H1 (cell line): ENCODE results near the gene TDO2.

ENCODE experiments used
- ASH2L ChIP-seq: fragments of 200-600, 300-600 bp; sonication (generic); IDR thresholded peaks from one replicate; pipeline ENCODE4 v1.7.1; 2017; ENCODE audit warnings: low read length
- CEBPB ChIP-seq: IDR thresholded peaks from 2 replicates; pipeline ENCODE4 v1.6.1; 2012; ENCODE audit warnings: low read depth, low read length
- E2F6 ChIP-seq: IDR thresholded peaks from 2 replicates; pipeline ENCODE4 v1.6.1; 2012; ENCODE audit warnings: inconsistent platforms
- EP300 ChIP-seq, 2 experiments: IDR thresholded peaks; 1 replicate in 1 of 2; 2 replicates in 1 of 2; pipeline ENCODE4 v1.6.1; 2011 to 2012; ENCODE audit warnings: low read depth in 2 of 2, low read length in 2 of 2, mild to moderate bottlenecking in 2 of 2, borderline replicate concordance in 1 of 2, inconsistent platforms in 1 of 2, moderate library complexity in 1 of 2
- HDAC2 ChIP-seq, 2 experiments: fragments of 300-600 bp in 1 of 2; sonication (generic) in 1 of 2; IDR thresholded peaks; 2 replicates each; pipeline ENCODE4 v1.6.1; 2011 to 2012; ENCODE audit warnings: low read depth in 2 of 2, low read length in 2 of 2, mild to moderate bottlenecking in 2 of 2, moderate library complexity in 2 of 2, borderline replicate concordance in 1 of 2, inconsistent platforms in 1 of 2
- NANOG ChIP-seq: IDR thresholded peaks from 2 replicates; pipeline ENCODE4 v1.6.1; 2011; ENCODE audit warnings: low read length, low read depth, mild to moderate bottlenecking, inconsistent platforms; ENCODE audit not compliant: insufficient read depth, poor library complexity, severe bottlenecking
- POLR2A ChIP-seq, 2 experiments: IDR thresholded peaks; 1 replicate in 1 of 2; 2 replicates in 1 of 2; pipeline ENCODE4 v1.6.1; 2011; ENCODE audit warnings: low read depth in 2 of 2, low read length in 2 of 2, mild to moderate bottlenecking in 2 of 2; ENCODE audit errors: control extremely low read depth in 1 of 2
- RAD21 ChIP-seq, 2 experiments: IDR thresholded peaks in 1 of 2; conservative IDR thresholded peaks in 1 of 2; 2 replicates each; pipeline ENCODE4 v1.6.1; 2011; ENCODE audit warnings: low read depth in 2 of 2, low read length in 2 of 2, improper control_type of control experiment in 1 of 2, inconsistent platforms in 1 of 2, mild to moderate bottlenecking in 1 of 2, moderate library complexity in 1 of 2
- TAF1 ChIP-seq: IDR thresholded peaks from 2 replicates; pipeline ENCODE4 v1.6.1; 2011; ENCODE audit warnings: mild to moderate bottlenecking, low read depth, low read length
- TBP ChIP-seq: IDR thresholded peaks from 2 replicates; pipeline ENCODE4 v1.6.1; 2011; ENCODE audit warnings: low read depth, low read length, improper control_type of control experiment
- TF ChIP-seq, protein P1 (sequence below), 3 experiments: IDR thresholded peaks; 1 replicate in 2 of 3; 2 replicates in 1 of 3; pipeline versions ENCODE4 v1.5.1 to v1.6.1; 2011; ENCODE audit warnings: low read length in 3 of 3, mild to moderate bottlenecking in 3 of 3, inconsistent platforms in 2 of 3, low read depth in 1 of 3, moderate library complexity in 1 of 3; ENCODE audit not compliant: insufficient read depth in 1 of 3; ENCODE audit errors: control extremely low read depth in 1 of 3

GRCh38 chr4:155931634-155932033, 28.1 kb downstream of the TDO2 start:
- TF ChIP-seq NANOG (no peak), ASH2L (no peak), TAF1 (no peak), POLR2A (IDR thresholded peaks at IDR 0.05; ENCODE audit: control extremely low read depth in 1 of 2, low read depth in 2 of 2, low read length in 2 of 2) (no peak), CEBPB (no peak), HDAC2 (IDR thresholded peaks at IDR 0.05; ENCODE audit: borderline replicate concordance in 1 of 2, low read depth in 2 of 2, low read length in 2 of 2) (no peak), TBP (no peak), E2F6 (no peak), RAD21 (IDR thresholded peaks at IDR 0.05 in 1 of 2, conservative IDR thresholded peaks at IDR 0.05 in 1 of 2; ENCODE audit: low read depth in 2 of 2, low read length in 2 of 2) (no peak), EP300 (IDR thresholded peaks at IDR 0.05; ENCODE audit: borderline replicate concordance in 1 of 2, low read depth in 2 of 2, low read length in 2 of 2) (no peak)
- TF ChIP-seq, protein P1, sequence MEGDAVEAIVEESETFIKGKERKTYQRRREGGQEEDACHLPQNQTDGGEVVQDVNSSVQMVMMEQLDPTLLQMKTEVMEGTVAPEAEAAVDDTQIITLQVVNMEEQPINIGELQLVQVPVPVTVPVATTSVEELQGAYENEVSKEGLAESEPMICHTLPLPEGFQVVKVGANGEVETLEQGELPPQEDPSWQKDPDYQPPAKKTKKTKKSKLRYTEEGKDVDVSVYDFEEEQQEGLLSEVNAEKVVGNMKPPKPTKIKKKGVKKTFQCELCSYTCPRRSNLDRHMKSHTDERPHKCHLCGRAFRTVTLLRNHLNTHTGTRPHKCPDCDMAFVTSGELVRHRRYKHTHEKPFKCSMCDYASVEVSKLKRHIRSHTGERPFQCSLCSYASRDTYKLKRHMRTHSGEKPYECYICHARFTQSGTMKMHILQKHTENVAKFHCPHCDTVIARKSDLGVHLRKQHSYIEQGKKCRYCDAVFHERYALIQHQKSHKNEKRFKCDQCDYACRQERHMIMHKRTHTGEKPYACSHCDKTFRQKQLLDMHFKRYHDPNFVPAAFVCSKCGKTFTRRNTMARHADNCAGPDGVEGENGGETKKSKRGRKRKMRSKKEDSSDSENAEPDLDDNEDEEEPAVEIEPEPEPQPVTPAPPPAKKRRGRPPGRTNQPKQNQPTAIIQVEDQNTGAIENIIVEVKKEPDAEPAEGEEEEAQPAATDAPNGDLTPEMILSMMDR (IDR thresholded peaks at IDR 0.05; ENCODE audit: control extremely low read depth in 1 of 3, insufficient read depth in 1 of 3, low read depth in 1 of 3, low read length in 3 of 3), result no peak
